RWPE1 (cell line): ENCODE results near the gene PET100.
A peak's percentile ranks its signal among the peaks of the same experiment; 100 is the strongest.

Experiments used
- CTCF ChIA-PET: fragments of 350-600 bp; sonication (Branson Sonifier 250); formaldehyde crosslinking; extraction: SDS; loops from one replicate; lab custom pipeline; 2021; lab: Yijun Ruan, JAX
- POLR2A ChIA-PET: fragments of 400-600 bp; formaldehyde crosslinking; extraction: SDS; loops from one replicate; lab custom pipeline; 2020; ENCODE audit warnings: antibody characterized with exemption; ENCODE audit not compliant: low non-redundant PET; lab: Yijun Ruan, JAX
- DNase-seq: peaks from one replicate; pipeline ENCODE4 v3.0.0; 2012; ENCODE audit warnings: low spot score
- H3K27ac ChIP-seq: fragments of 450-650 bp; 2 replicates; pipeline ENCODE4 v1.5.1; 2017
- TF ChIP-seq, protein P1 (sequence below): fragments of 450-650 bp; conservative IDR thresholded peaks from 2 replicates; pipeline ENCODE4 v1.5.1; 2017; ENCODE audit warnings: low read depth, mild to moderate bottlenecking

PET100 gene

GRCh38 chr19:7629347-7630054 lies at the start of gene PET100, which contains the start of gene XAB2:
Gene PET100, plus strand, starts transcription at chr19:7629793. Its CDS starts 41 bp downstream, at chr19:7629834.
Gene XAB2, minus strand, starts transcription at chr19:7629545. Its CDS starts 18 bp downstream, at chr19:7629527.
- H3K27ac ChIP-seq: peak within 1 kb of the TSS; percentile 64
- POLR2A ChIA-PET: interaction anchor here (0.6 to 1.7 kb wide), 4 partner anchors 10 to 182 kb away, joined by 3 to 5 read pairs (median 4); no protein-coding TSS in a partner anchor
- CTCF ChIA-PET: interaction anchor here (1.8 kb wide), 1 partner anchor 61 kb away, joined by 9 read pairs; no protein-coding TSS in a partner anchor
- TF ChIP-seq, protein P1, sequence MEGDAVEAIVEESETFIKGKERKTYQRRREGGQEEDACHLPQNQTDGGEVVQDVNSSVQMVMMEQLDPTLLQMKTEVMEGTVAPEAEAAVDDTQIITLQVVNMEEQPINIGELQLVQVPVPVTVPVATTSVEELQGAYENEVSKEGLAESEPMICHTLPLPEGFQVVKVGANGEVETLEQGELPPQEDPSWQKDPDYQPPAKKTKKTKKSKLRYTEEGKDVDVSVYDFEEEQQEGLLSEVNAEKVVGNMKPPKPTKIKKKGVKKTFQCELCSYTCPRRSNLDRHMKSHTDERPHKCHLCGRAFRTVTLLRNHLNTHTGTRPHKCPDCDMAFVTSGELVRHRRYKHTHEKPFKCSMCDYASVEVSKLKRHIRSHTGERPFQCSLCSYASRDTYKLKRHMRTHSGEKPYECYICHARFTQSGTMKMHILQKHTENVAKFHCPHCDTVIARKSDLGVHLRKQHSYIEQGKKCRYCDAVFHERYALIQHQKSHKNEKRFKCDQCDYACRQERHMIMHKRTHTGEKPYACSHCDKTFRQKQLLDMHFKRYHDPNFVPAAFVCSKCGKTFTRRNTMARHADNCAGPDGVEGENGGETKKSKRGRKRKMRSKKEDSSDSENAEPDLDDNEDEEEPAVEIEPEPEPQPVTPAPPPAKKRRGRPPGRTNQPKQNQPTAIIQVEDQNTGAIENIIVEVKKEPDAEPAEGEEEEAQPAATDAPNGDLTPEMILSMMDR: no peak
- peak; percentile 99 for DNase-seq

DNA sequence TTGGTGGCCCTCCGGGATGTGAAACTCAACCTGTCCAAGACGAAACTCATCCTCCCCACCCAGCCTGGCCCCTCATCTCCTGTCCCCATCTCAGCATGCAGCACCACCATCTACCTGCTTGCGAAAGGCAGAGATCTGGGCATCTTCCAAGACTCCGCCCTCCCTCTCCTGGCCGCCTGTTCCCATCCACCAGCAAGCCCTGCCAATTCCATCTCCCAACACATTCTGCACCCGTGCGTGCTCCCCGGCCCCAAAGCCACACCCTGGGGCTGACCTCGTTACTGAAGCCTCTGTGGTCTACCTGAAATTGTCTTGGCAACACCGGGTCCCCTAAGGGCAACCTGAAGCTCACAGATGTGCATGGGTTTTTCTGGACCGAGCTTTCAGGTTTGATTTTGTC lies 47.1 kb upstream of the PET100 start:
- CTCF ChIA-PET: no interaction called here
- no peak overlapping the region for H3K27ac ChIP-seq
- DNase-seq: no peak
- POLR2A ChIA-PET: interaction anchor here (0.7 kb wide), 2 partner anchors 10 to 25 kb away, joined by 3 read pairs; no protein-coding TSS in a partner anchor
- TF ChIP-seq, protein P1: no peak

DNA sequence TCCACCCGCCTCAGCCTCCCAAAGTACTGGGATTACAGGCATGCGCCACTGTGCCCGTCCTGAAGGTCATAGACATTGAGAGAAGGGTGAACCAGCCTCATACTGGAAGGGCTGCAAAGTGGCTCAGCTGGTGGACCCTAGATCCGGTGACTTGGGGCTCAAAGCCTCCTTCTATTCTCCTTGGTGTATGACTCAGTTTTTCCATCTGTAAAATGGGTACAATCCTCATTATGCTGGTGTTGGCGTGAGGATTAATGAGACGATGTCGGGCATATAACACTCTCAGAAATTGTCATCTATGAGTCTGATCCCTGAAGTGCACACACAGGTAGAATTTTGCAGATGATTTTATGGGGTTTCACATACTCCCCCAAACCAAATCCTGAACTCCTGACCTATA lies 39.8 kb upstream of the PET100 start:
- CTCF ChIA-PET: interaction anchor here (0.6 to 1.8 kb wide), 2 partner anchors 21 to 777 kb away, joined by 4 to 8 read pairs; no protein-coding TSS in a partner anchor
- POLR2A ChIA-PET: no interaction called here
- no peak for DNase-seq
- TF ChIP-seq, protein P1: no peak
- no peak overlapping the region for H3K27ac ChIP-seq

DNA sequence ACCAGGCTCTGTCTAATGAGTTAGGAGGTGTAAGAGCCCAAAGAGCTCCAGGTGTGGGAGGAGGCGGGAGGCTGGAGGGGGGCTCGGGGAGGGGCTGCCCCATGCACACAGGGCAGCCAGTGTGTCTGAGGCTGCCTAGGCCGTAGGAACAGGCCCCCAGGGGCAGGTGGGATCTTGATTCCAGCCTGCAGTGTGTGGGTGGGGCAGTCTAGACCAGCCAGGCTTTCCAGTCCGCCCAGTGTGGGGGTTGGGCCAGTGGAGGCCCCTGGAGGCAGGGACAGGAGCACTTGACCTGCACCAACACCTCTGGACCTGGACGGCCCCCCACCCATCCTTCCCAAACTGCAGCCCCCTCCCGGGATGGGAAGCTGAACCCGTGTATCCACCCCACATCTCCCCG lies 39.3 kb upstream of the PET100 start:
- POLR2A ChIA-PET: no interaction called here
- H3K27ac ChIP-seq: no peak overlapping the region
- CTCF ChIA-PET: interaction anchor here (0.6 to 1.8 kb wide), 2 partner anchors 22 to 778 kb away, joined by 4 to 8 read pairs; no protein-coding TSS in a partner anchor
- no peak for DNase-seq
- TF ChIP-seq, protein P1: no peak

DNA sequence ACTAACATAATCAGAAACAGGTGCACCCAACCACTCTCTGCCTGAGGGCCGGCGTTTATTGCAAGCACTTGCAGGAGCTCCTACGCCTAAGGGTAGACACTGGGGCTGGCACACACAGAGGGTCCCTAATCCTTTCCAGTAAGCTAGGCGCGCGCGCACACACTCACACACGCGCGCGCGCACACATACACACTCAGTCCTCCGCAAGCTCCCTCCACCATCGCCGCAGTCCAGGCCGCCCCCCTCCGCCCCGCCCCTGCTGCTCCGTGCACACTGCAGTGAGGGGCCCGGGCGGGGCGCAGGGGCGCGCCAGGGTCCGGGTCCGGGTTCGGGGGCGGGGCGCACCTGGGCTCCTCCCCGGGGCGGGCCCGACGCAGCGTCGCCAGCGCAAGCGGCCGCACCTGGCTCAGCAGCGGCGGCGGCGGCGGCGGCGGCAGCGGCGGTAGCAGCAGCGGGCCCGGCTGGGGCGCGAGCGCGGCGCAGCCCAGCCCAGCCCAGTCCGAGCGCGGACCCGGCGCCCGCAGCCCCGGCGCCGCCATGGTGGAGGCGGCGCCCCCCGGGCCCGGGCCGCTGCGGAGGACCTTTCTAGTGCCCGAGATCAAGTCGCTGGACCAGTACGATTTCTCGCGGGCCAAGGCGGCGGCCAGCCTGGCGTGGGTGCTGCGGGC lies 34.0 kb upstream of the PET100 start, which contains the start of gene CAMSAP3:
Gene CAMSAP3, plus strand, starts transcription at position 398 of the 668 bp plus-strand sequence. Its CDS starts 140 bp downstream, at position 538.
- ChIA-PET POLR2A (no interaction called here), CTCF (interaction anchor here (0.6 to 1.7 kb wide), 2 partner anchors 27 to 241 kb away, joined by 3 to 10 read pairs; no protein-coding TSS in a partner anchor)
- no peak within 1 kb of the TSS for H3K27ac ChIP-seq
- TF ChIP-seq, protein P1: no peak
- DNase-seq: no peak
